Esophagus muscularis mucosa (tissue), 3 donors: ENCODE data around the gene TRRAP.

ENCODE experiments used
- POLR2A ChIP-seq: fragments of 450-650 bp; IDR thresholded peaks from one replicate; pipeline ENCODE4 v1.6.1; 2017; ENCODE audit warnings: antibody characterized with exemption, moderate library complexity, mild to moderate bottlenecking, low read depth
- POLR2AphosphoS5 ChIP-seq, 2 donors: sonication (generic); formaldehyde crosslinking; IDR thresholded peaks; one replicate each; pipeline ENCODE4 v1.6.1; 2017; ENCODE audit warnings: antibody characterized with exemption in 2 of 2
- TF ChIP-seq, protein P1 (sequence below), 3 experiments: fragments of 200-600 bp in 2 of 3; fragments of 450-650 bp in 1 of 3; sonication (generic) in 2 of 3; IDR thresholded peaks; one replicate each; pipeline ENCODE4 v1.5.1; 2017 to 2019; ENCODE audit warnings: antibody characterized with exemption in 3 of 3, mild to moderate bottlenecking in 2 of 3, moderate library complexity in 1 of 3

DNA sequence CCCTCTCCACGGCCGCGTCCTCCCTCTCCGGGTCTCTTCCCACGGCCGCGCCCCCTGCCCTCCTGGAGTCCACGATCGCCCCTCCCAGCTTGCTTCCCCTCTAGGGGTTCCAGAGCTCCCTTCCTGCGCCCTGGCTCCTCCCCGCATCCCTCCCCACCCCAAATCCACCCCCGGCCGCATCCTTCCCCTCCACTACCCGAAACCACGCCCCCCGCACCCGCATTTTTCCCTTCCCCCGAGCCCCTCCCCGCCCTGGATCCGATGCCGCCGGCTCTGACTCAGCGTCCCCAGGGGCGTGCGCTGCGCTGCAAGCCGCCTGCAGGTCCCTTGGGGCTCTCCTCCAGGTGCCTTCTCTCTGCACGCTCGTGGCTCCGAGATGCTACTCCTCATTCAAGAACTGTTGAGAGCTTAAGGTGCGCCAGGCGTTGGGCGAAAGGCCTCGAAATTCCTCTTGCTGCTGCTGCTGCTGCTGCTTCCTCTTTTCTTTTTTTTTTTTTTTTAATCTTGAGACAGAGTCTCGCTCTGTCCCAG is 8.1 kb upstream of the TRRAP start:
- TF ChIP-seq POLR2A (no peak), POLR2AphosphoS5 (IDR thresholded peaks at IDR 0.05) (no peak)
- TF ChIP-seq, protein P1, sequence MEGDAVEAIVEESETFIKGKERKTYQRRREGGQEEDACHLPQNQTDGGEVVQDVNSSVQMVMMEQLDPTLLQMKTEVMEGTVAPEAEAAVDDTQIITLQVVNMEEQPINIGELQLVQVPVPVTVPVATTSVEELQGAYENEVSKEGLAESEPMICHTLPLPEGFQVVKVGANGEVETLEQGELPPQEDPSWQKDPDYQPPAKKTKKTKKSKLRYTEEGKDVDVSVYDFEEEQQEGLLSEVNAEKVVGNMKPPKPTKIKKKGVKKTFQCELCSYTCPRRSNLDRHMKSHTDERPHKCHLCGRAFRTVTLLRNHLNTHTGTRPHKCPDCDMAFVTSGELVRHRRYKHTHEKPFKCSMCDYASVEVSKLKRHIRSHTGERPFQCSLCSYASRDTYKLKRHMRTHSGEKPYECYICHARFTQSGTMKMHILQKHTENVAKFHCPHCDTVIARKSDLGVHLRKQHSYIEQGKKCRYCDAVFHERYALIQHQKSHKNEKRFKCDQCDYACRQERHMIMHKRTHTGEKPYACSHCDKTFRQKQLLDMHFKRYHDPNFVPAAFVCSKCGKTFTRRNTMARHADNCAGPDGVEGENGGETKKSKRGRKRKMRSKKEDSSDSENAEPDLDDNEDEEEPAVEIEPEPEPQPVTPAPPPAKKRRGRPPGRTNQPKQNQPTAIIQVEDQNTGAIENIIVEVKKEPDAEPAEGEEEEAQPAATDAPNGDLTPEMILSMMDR (IDR thresholded peaks at IDR 0.05), result no peak
